HEK293 (cell line): ENCODE results near the gene DOK4.
A peak's percentile ranks its signal among the peaks of the same experiment; 100 is the strongest.

ENCODE experiments used
- CTCF ChIA-PET: fragments of 350-600 bp; formaldehyde crosslinking; extraction: SDS; loops from one replicate; lab custom pipeline; 2021; ENCODE audit warnings: antibody characterized with exemption; lab: Yijun Ruan, JAX
- POLR2A ChIA-PET: fragments of 300-600 bp; formaldehyde crosslinking; extraction: SDS; loops from one replicate; lab custom pipeline; 2020; ENCODE audit warnings: antibody characterized with exemption, inconsistent platforms; lab: Yijun Ruan, JAX
- H3K27ac ChIP-seq: fragments of 200-500 bp; sonication (Bioruptor generic); 2 replicates; pipeline ENCODE4 v1.5.1; 2014; ENCODE audit warnings: low read depth, low read length, control low read depth, inconsistent platforms; ENCODE audit errors: extremely low read depth
- H3K36me3 ChIP-seq, 2 experiments: fragments of 200-500 bp in 1 of 2; sonication (Bioruptor generic) in 1 of 2; 1 replicate in 1 of 2; 2 replicates in 1 of 2; pipeline ENCODE4 v1.5.1; 2014 to 2017; ENCODE audit warnings: inconsistent platforms in 2 of 2, low read length in 2 of 2; ENCODE audit not compliant: control insufficient read depth in 2 of 2, insufficient read depth in 1 of 2
- H3K4me1 ChIP-seq: fragments of 200-500 bp; sonication (Bioruptor generic); 2 replicates; pipeline ENCODE4 v1.5.1; 2014; ENCODE audit warnings: mild to moderate bottlenecking, low read length, inconsistent platforms; ENCODE audit not compliant: control insufficient read depth, insufficient read depth
- H3K4me3 ChIP-seq: 2 replicates; pipeline ENCODE4 v1.5.1; 2011; ENCODE audit warnings: low read depth, mild to moderate bottlenecking, control low read depth, low read length, moderate library complexity
- H3K9me3 ChIP-seq: fragments of 200-500 bp; sonication (Bioruptor generic); 2 replicates; pipeline ENCODE4 v1.5.1; 2014; ENCODE audit warnings: low read depth, low read length, inconsistent platforms; ENCODE audit not compliant: control insufficient read depth, insufficient read depth
- FEZF1 ChIP-seq: fragments of 450-650 bp; formaldehyde crosslinking; IDR thresholded peaks from 2 replicates; pipeline ENCODE4 v1.5.1; 2016; ENCODE audit warnings: missing biosample characterization, missing genetic modification characterization
- GLIS2 ChIP-seq: fragments of 450-650 bp; formaldehyde crosslinking; IDR thresholded peaks from 2 replicates; pipeline ENCODE4 v1.5.1; 2016; ENCODE audit warnings: missing biosample characterization, missing genetic modification characterization
- KLF7 ChIP-seq: fragments of 450-650 bp; formaldehyde crosslinking; IDR thresholded peaks from 2 replicates; pipeline ENCODE4 v1.5.1; 2016; ENCODE audit warnings: missing biosample characterization, missing genetic modification characterization, borderline replicate concordance
- MZF1 ChIP-seq: fragments of 450-650 bp; formaldehyde crosslinking; IDR thresholded peaks from 2 replicates; pipeline ENCODE4 v1.5.1; 2017; ENCODE audit warnings: missing biosample characterization, missing genetic modification characterization, borderline replicate concordance
- OSR2 ChIP-seq: fragments of 450-650 bp; formaldehyde crosslinking; IDR thresholded peaks from 2 replicates; pipeline ENCODE4 v1.5.1; 2016; ENCODE audit warnings: missing biosample characterization, missing genetic modification characterization
- WT1 ChIP-seq: fragments of 450-650 bp; formaldehyde crosslinking; IDR thresholded peaks from 2 replicates; pipeline ENCODE4 v1.5.1; 2016; ENCODE audit warnings: missing biosample characterization, missing genetic modification characterization
- ZBTB48 ChIP-seq: fragments of 450-650 bp; formaldehyde crosslinking; IDR thresholded peaks from 2 replicates; pipeline ENCODE4 v1.5.1; 2016; ENCODE audit warnings: missing biosample characterization, missing genetic modification characterization
- ZNF202 ChIP-seq: fragments of 450-650 bp; formaldehyde crosslinking; IDR thresholded peaks from 2 replicates; pipeline ENCODE4 v1.5.1; 2016; ENCODE audit warnings: missing biosample characterization, missing genetic modification characterization, borderline replicate concordance
- ZNF416 ChIP-seq: fragments of 450-650 bp; formaldehyde crosslinking; IDR thresholded peaks from 2 replicates; pipeline ENCODE4 v1.5.1; 2016; ENCODE audit warnings: missing biosample characterization, missing genetic modification characterization
- ZNF558 ChIP-seq: fragments of 450-650 bp; formaldehyde crosslinking; IDR thresholded peaks from 2 replicates; pipeline ENCODE4 v1.5.1; 2016; ENCODE audit warnings: missing biosample characterization, missing genetic modification characterization
- ZNF621 ChIP-seq: fragments of 450-650 bp; formaldehyde crosslinking; IDR thresholded peaks from 2 replicates; pipeline ENCODE4 v1.5.1; 2017; ENCODE audit warnings: missing biosample characterization, missing genetic modification characterization
- ZNF626 ChIP-seq: fragments of 450-650 bp; sonication (Bioruptor Pico); formaldehyde crosslinking; IDR thresholded peaks from 2 replicates; pipeline ENCODE4 v1.5.1; 2018; ENCODE audit warnings: missing biosample characterization, missing genetic modification characterization, inconsistent platforms
- ZNF670 ChIP-seq: fragments of 450-650 bp; formaldehyde crosslinking; IDR thresholded peaks from 2 replicates; pipeline ENCODE4 v1.5.1; 2016; ENCODE audit warnings: missing biosample characterization, missing genetic modification characterization, low read depth
- ZNF677 ChIP-seq: fragments of 450-650 bp; IDR thresholded peaks from 2 replicates; pipeline ENCODE4 v1.5.0; 2018; ENCODE audit warnings: missing biosample characterization, mild to moderate bottlenecking, missing genetic modification characterization, moderate library complexity
- ZNF768 ChIP-seq: fragments of 450-650 bp; formaldehyde crosslinking; IDR thresholded peaks from 2 replicates; pipeline ENCODE4 v1.5.1; 2018; ENCODE audit warnings: missing biosample characterization, mild to moderate bottlenecking, missing genetic modification characterization
- TF ChIP-seq, protein P1 (sequence below): fragments of 450-650 bp; formaldehyde crosslinking; IDR thresholded peaks from 2 replicates; pipeline ENCODE4 v1.5.1; 2017; ENCODE audit warnings: missing biosample characterization, missing genetic modification characterization
- TF ChIP-seq, protein P2 (sequence below): fragments of 450-650 bp; formaldehyde crosslinking; IDR thresholded peaks from 2 replicates; pipeline ENCODE4 v1.5.1; 2016; ENCODE audit warnings: missing biosample characterization, missing genetic modification characterization
- TF ChIP-seq, protein P3 (sequence below): fragments of 450-650 bp; formaldehyde crosslinking; IDR thresholded peaks from 2 replicates; pipeline ENCODE4 v1.5.1; 2017; ENCODE audit warnings: missing biosample characterization, missing genetic modification characterization
- TF ChIP-seq, protein P4 (sequence below): fragments of 450-650 bp; formaldehyde crosslinking; IDR thresholded peaks from 2 replicates; pipeline ENCODE4 v1.5.1; 2016; ENCODE audit warnings: missing biosample characterization, missing genetic modification characterization
- TF ChIP-seq, protein P5 (sequence below): fragments of 450-650 bp; formaldehyde crosslinking; IDR thresholded peaks from 2 replicates; pipeline ENCODE4 v1.5.1; 2016; ENCODE audit warnings: missing biosample characterization, missing genetic modification characterization, low read depth
- TF ChIP-seq, protein P6 (sequence below): fragments of 450-650 bp; formaldehyde crosslinking; IDR thresholded peaks from 2 replicates; pipeline ENCODE4 v1.5.1; 2016; ENCODE audit warnings: missing biosample characterization, missing genetic modification characterization, borderline replicate concordance
- TF ChIP-seq, protein P7 (sequence below): sonication (generic); formaldehyde crosslinking; IDR thresholded peaks from 2 replicates; pipeline ENCODE4 v1.8.1; 2022; ENCODE audit warnings: mild to moderate bottlenecking, moderate library complexity, missing genetic modification reagents

DOK4 gene

DNA sequence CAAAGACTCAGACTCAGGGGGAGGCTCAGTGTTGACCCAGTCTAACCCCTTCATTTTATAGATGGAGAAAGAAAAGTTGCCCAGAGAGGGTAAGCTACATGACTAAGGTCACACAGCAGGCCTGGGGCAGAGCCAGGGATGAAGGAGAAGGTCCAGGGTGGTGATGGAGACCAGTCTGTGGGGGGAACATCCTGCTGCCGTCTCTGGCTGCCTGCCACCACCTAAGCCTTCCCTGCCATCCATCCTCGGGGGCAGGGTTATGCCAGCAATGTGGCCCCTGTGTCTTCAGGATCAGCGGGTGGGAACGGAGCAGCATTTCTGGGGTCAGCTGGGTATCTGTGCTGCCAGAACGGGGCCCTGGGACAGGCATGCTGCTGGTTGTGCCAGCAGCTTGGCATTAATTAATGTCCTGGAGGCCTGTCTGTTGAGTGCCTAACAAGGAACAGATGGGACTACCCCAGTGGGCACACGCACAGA is 5.5 kb downstream of the DOK4 start:
- POLR2A ChIA-PET, result interaction anchor here (0.6 to 0.8 kb wide), 2 partner anchors 19 to 34 kb away, joined by 3 read pairs; partner anchors contain the start of genes CIAPIN1, COQ9 and POLR2C
- CTCF ChIA-PET, result interaction anchor here (1.2 to 3.2 kb wide), 3 partner anchors 15 to 39 kb away, joined by 4 to 16 read pairs (median 6); partner anchors contain the start of gene POLR2C
- Histone ChIP-seq H3K4me3 (no peak overlapping the region), H3K27ac (no peak overlapping the region), H3K4me1 (no peaks in the 10 kb centered on the region), H3K36me3 (no peaks in the 10 kb centered on the region), H3K9me3 (no peaks in the 10 kb centered on the region)
- no peak for TF ChIP-seq ZNF202
- no peak for TF ChIP-seq OSR2 (tag by site-specific recombination)
- no peak for TF ChIP-seq GLIS2
- TF ChIP-seq, protein P1, sequence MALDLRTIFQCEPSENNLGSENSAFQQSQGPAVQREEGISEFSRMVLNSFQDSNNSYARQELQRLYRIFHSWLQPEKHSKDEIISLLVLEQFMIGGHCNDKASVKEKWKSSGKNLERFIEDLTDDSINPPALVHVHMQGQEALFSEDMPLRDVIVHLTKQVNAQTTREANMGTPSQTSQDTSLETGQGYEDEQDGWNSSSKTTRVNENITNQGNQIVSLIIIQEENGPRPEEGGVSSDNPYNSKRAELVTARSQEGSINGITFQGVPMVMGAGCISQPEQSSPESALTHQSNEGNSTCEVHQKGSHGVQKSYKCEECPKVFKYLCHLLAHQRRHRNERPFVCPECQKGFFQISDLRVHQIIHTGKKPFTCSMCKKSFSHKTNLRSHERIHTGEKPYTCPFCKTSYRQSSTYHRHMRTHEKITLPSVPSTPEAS (tag by site-specific recombination), result no peak
- TF ChIP-seq ZBTB48 (tag by site-specific recombination), result no peak
- TF ChIP-seq, protein P2, sequence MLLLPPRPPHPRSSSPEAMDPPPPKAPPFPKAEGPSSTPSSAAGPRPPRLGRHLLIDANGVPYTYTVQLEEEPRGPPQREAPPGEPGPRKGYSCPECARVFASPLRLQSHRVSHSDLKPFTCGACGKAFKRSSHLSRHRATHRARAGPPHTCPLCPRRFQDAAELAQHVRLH (tag by site-specific recombination), result 0 out of 2 replicates have a peak, but pooled peaks have one; percentile 28
- TF ChIP-seq FEZF1 (tag by site-specific recombination), result no peak
- TF ChIP-seq ZNF621 (tag by site-specific recombination), result no peak
- TF ChIP-seq, protein P3, sequence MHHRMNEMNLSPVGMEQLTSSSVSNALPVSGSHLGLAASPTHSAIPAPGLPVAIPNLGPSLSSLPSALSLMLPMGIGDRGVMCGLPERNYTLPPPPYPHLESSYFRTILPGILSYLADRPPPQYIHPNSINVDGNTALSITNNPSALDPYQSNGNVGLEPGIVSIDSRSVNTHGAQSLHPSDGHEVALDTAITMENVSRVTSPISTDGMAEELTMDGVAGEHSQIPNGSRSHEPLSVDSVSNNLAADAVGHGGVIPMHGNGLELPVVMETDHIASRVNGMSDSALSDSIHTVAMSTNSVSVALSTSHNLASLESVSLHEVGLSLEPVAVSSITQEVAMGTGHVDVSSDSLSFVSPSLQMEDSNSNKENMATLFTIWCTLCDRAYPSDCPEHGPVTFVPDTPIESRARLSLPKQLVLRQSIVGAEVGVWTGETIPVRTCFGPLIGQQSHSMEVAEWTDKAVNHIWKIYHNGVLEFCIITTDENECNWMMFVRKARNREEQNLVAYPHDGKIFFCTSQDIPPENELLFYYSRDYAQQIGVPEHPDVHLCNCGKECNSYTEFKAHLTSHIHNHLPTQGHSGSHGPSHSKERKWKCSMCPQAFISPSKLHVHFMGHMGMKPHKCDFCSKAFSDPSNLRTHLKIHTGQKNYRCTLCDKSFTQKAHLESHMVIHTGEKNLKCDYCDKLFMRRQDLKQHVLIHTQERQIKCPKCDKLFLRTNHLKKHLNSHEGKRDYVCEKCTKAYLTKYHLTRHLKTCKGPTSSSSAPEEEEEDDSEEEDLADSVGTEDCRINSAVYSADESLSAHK (tag by site-specific recombination), result no peak
- no peak for TF ChIP-seq WT1 (tag by site-specific recombination)
- TF ChIP-seq ZNF626 (tag by site-specific recombination), result no peak
- TF ChIP-seq, protein P4, sequence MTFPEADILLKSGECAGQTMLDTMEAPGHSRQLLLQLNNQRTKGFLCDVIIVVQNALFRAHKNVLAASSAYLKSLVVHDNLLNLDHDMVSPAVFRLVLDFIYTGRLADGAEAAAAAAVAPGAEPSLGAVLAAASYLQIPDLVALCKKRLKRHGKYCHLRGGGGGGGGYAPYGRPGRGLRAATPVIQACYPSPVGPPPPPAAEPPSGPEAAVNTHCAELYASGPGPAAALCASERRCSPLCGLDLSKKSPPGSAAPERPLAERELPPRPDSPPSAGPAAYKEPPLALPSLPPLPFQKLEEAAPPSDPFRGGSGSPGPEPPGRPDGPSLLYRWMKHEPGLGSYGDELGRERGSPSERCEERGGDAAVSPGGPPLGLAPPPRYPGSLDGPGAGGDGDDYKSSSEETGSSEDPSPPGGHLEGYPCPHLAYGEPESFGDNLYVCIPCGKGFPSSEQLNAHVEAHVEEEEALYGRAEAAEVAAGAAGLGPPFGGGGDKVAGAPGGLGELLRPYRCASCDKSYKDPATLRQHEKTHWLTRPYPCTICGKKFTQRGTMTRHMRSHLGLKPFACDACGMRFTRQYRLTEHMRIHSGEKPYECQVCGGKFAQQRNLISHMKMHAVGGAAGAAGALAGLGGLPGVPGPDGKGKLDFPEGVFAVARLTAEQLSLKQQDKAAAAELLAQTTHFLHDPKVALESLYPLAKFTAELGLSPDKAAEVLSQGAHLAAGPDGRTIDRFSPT (tag by site-specific recombination), result no peak
- TF ChIP-seq, protein P5, sequence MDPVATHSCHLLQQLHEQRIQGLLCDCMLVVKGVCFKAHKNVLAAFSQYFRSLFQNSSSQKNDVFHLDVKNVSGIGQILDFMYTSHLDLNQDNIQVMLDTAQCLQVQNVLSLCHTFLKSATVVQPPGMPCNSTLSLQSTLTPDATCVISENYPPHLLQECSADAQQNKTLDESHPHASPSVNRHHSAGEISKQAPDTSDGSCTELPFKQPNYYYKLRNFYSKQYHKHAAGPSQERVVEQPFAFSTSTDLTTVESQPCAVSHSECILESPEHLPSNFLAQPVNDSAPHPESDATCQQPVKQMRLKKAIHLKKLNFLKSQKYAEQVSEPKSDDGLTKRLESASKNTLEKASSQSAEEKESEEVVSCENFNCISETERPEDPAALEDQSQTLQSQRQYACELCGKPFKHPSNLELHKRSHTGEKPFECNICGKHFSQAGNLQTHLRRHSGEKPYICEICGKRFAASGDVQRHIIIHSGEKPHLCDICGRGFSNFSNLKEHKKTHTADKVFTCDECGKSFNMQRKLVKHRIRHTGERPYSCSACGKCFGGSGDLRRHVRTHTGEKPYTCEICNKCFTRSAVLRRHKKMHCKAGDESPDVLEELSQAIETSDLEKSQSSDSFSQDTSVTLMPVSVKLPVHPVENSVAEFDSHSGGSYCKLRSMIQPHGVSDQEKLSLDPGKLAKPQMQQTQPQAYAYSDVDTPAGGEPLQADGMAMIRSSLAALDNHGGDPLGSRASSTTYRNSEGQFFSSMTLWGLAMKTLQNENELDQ (tag by site-specific recombination), result no peak
- peak; percentile 84 for TF ChIP-seq ZNF768
- TF ChIP-seq ZNF670 (tag by site-specific recombination), result no peak
- TF ChIP-seq ZNF558 (tag by site-specific recombination), result no peak
- TF ChIP-seq, protein P6, sequence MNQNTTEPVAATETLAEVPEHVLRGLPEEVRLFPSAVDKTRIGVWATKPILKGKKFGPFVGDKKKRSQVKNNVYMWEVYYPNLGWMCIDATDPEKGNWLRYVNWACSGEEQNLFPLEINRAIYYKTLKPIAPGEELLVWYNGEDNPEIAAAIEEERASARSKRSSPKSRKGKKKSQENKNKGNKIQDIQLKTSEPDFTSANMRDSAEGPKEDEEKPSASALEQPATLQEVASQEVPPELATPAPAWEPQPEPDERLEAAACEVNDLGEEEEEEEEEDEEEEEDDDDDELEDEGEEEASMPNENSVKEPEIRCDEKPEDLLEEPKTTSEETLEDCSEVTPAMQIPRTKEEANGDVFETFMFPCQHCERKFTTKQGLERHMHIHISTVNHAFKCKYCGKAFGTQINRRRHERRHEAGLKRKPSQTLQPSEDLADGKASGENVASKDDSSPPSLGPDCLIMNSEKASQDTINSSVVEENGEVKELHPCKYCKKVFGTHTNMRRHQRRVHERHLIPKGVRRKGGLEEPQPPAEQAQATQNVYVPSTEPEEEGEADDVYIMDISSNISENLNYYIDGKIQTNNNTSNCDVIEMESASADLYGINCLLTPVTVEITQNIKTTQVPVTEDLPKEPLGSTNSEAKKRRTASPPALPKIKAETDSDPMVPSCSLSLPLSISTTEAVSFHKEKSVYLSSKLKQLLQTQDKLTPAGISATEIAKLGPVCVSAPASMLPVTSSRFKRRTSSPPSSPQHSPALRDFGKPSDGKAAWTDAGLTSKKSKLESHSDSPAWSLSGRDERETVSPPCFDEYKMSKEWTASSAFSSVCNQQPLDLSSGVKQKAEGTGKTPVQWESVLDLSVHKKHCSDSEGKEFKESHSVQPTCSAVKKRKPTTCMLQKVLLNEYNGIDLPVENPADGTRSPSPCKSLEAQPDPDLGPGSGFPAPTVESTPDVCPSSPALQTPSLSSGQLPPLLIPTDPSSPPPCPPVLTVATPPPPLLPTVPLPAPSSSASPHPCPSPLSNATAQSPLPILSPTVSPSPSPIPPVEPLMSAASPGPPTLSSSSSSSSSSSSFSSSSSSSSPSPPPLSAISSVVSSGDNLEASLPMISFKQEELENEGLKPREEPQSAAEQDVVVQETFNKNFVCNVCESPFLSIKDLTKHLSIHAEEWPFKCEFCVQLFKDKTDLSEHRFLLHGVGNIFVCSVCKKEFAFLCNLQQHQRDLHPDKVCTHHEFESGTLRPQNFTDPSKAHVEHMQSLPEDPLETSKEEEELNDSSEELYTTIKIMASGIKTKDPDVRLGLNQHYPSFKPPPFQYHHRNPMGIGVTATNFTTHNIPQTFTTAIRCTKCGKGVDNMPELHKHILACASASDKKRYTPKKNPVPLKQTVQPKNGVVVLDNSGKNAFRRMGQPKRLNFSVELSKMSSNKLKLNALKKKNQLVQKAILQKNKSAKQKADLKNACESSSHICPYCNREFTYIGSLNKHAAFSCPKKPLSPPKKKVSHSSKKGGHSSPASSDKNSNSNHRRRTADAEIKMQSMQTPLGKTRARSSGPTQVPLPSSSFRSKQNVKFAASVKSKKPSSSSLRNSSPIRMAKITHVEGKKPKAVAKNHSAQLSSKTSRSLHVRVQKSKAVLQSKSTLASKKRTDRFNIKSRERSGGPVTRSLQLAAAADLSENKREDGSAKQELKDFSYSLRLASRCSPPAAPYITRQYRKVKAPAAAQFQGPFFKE (tag by site-specific recombination), result no peak
- TF ChIP-seq ZNF416 (tag by site-specific recombination), result no peak
- TF ChIP-seq KLF7, result no peak
- TF ChIP-seq MZF1 (tag by site-specific recombination), result no peak
- no peak for TF ChIP-seq ZNF677 (tag by site-specific recombination)
- TF ChIP-seq, protein P7, sequence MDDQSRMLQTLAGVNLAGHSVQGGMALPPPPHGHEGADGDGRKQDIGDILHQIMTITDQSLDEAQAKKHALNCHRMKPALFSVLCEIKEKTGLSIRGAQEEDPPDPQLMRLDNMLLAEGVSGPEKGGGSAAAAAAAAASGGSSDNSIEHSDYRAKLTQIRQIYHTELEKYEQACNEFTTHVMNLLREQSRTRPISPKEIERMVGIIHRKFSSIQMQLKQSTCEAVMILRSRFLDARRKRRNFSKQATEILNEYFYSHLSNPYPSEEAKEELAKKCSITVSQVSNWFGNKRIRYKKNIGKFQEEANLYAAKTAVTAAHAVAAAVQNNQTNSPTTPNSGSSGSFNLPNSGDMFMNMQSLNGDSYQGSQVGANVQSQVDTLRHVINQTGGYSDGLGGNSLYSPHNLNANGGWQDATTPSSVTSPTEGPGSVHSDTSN (CRISPR knock-in tag), result no peak
